HG03060 (cell line): Measurements from ENCODE around the gene GPR37L1.
"Not testable (repeated sequence)": the region's sequence is repeated elsewhere in the genome, so short reads cannot be mapped to it uniquely, and the experiment has no call there.

Experiments used
- ATAC-seq: cut with Tn5 transposase; IDR thresholded peaks from one replicate; pipeline ENCODE4 v1.9.1; 2021; ENCODE audit warnings: low read depth, moderate number of reproducible peaks; ENCODE audit not compliant: unreplicated experiment

Gene GPR37L1

DNA sequence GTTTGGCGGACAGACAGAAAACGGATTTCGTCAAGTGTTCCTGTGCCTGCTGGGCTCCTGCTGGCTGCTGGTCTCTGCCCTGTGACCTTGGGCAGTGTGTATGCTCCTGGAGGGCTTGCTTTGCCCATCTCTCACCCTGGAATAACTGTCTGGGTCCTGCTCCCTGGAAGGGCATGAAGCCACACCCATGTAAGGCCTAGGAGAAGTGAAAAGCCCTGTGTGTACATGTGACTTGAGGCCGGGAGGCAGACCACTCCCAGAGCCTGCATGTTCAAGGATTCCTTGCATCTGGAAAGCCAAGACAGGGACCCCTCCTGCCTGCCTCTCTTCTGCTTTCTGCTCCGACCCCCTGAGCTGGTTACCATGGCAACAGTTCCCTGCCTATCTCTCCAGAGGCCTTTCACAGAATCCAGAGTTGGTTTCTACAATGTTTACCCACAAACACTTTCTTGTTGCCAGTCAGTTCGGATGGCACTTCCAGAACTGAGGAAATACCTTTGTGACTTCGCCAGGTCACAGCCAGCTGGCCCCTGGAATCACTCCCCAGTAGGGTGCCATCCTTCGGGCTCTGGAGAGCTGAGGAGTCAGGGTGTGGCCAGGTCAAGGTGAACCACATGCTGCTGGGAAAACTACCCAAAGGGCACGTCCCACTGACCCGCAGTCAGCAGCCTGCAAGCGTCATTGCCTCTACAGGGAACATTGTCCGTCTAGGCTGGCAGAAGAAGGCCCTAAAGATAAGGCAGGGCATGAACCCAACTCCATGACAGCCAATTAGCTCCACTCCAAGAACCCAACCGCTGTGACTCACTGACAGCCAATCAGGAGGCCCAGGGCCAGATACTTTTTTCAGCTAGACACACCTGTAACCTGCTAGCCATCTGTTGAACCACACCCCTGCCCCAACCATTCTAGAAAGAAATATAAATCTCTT lies 14.7 kb upstream of the GPR37L1 start:
- ATAC-seq: no peak

- no peak for ATAC-seq
These were observed 11.7 kb upstream of the GPR37L1 start for GRCh38 chr1:202110977-202111376.

DNA sequence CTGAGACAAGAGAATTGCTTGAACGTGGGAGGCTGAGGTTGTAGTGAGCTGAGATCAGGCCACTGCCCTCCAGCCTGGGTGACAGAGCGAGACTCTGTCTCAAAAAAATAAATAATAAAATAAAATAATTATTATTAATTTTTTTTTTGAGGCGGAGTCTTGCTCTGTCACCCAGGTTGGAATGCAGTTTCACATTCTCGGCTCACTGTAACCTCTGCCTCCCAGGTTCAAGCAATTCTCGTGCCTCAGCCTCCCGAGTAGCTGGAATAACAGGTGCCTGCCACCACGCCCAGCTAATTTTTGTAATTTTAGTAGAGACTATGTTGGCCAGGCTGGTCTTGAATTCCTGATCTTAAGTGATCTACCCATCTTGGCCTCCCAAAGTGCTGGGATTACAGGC lies 11.1 kb upstream of the GPR37L1 start:
- not testable (repeated sequence) for ATAC-seq

DNA sequence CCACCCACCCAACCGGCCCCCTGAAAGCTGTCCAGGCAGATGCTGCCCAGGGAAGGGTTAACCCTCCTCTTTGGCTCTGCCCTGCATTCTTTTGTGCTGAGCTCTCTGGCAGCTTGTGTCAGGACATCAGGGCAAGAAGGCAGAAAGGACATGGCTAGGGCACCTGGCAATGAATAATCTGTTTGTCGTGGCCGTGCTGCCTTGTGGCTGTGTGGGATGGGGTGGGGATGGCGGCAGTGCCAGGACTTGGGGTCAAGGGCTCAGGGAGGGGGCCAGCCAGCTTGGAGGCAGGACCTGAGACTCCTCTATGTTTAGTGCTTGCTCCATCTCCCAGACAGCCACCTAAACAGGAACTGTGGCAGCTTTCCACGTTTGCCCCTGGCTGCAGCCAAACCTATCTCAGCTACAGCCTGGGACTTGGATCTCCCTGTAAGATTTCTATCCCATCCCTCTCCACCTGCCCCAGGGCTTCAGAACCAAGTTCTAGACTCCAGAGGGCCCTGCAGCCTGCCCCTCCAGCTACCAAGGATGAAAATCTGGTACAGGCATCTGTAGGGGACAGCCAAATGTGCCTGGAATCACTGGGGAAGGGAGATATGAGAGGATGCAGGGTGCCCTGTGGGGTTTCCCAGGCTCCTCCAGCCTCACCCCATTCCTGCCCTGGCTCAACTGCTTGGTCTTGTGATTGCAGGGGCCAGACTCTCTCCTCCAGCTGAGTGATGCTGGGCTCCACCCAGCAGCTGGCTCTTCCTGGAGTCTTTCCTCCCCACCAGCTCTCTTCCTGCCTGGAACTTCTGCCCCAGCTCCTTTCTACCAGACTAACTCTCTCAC lies 9.6 kb upstream of the GPR37L1 start:
- no peak for ATAC-seq

- no peak for ATAC-seq
These were observed 8.9 kb upstream of the GPR37L1 start for GRCh38 chr1:202113690-202114300.

GRCh38 chr1:202116287-202116686 lies 6.4 kb upstream of the GPR37L1 start:
- ATAC-seq: no peak

- ATAC-seq: no peak
These were observed 4.8 kb upstream of the GPR37L1 start for GRCh38 chr1:202117898-202118371.

GRCh38 chr1:202121006-202121405 lies 1.7 kb upstream of the GPR37L1 start:
- ATAC-seq: no peak

GRCh38 chr1:202123336-202123813 lies 658 bp downstream of the GPR37L1 start:
- no peak for ATAC-seq

- no peak for ATAC-seq
These were observed 1.4 kb downstream of the GPR37L1 start for GRCh38 chr1:202124142-202124541.

GRCh38 chr1:202125611-202126010 lies 2.9 kb downstream of the GPR37L1 start:
- ATAC-seq: no peak

GRCh38 chr1:202126426-202126825 lies 3.7 kb downstream of the GPR37L1 start:
- no peak for ATAC-seq

DNA sequence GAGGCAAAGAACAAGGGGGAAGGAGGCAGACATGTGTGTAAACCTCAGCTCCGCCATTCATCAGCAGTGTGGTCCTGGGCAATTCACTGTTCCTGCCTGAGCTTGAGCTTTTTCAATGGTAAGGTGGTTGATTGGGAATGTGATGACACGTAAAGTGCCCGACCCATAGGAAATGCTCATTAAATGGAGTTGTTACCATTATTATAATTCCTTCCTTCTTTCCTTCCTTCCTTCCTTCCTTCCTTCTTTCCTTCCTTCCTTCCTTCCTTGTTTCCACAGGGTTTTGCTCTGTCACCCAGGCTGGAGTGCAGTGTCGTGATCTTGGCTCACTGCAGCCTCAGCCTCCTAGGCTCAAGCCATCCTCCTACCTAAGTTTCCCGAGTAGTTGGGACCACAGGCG lies 4.3 kb downstream of the GPR37L1 start:
- ATAC-seq: no peak

DNA sequence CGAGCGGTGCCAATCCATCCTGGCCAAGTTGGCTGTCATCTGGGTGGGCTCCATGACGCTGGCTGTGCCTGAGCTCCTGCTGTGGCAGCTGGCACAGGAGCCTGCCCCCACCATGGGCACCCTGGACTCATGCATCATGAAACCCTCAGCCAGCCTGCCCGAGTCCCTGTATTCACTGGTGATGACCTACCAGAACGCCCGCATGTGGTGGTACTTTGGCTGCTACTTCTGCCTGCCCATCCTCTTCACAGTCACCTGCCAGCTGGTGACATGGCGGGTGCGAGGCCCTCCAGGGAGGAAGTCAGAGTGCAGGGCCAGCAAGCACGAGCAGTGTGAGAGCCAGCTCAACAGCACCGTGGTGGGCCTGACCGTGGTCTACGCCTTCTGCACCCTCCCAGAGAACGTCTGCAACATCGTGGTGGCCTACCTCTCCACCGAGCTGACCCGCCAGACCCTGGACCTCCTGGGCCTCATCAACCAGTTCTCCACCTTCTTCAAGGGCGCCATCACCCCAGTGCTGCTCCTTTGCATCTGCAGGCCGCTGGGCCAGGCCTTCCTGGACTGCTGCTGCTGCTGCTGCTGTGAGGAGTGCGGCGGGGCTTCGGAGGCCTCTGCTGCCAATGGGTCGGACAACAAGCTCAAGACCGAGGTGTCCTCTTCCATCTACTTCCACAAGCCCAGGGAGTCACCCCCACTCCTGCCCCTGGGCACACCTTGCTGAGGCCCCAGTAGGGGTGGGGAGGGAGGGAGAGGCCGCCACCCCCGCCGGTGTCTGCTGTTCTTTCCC lies 5.3 kb downstream of the GPR37L1 start:
- ATAC-seq: no peak

GRCh38 chr1:202129453-202130296 lies 7.0 kb downstream of the GPR37L1 start:
- ATAC-seq: no peak

DNA sequence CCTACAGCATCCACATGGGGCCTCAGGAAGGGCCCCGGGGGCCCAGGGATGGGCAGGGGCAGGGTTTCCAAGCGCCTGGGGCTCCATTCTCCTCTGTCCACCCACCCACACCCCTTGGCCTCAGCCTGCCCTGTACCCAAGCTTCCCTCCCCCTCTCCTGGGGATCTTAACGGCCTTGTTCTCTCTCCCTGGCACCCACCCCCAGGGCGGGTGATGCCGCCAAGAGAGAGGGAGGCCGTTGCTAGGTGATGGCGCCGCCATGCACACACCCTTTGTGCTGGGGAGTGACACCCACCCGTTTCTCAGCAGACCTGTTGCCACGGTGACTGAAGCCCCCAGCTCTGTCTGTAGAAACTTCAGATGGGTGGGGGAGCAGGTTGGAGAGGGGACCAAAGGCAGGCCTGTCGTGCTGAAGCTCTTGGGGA lies 7.6 kb downstream of the GPR37L1 start:
- ATAC-seq: no peak

DNA sequence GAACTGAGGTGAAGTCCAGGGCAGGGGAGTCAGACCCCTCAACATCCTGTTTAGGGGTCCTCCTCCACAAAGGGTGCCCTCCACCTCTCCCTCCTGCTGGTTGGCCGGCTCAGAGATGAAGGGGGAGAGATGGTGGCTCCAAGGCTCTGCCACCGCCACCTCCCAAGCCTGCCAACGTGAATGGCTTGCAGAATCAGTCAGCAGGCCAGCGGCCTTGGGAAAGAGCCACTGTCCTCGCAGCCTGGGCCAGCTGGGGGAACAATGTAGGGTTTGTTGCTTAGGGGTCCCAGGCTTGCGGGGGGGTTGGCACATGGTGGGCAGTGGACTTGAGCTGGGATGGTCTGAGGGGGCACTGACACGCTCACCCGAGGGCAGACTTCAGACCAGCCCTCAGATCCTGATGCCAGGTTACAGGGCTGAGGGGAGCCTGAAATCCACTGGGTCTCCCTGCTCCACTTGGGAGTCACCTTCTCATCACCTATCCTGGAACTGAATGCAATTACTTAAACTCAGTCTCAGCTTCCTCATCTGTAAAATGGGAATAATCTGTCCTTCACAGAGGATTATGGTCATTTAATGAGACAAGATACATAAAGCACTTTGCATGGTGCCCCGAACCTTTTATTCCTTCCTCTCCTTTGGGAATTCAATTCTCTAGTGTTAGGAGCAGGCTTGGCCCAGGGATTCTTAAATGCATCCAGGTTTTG lies 8.3 kb downstream of the GPR37L1 start:
- no peak for ATAC-seq
